ENCODE results near the gene GATM. TPM values are rescaled to one million over a fixed set of nuclear protein-coding genes. Genes with fewer than 3 reads are reported as not detected.

GATM gene
- total RNA-seq, 2 donors from 2014 or later, result 1,064 to 1,447 TPM

DNA sequence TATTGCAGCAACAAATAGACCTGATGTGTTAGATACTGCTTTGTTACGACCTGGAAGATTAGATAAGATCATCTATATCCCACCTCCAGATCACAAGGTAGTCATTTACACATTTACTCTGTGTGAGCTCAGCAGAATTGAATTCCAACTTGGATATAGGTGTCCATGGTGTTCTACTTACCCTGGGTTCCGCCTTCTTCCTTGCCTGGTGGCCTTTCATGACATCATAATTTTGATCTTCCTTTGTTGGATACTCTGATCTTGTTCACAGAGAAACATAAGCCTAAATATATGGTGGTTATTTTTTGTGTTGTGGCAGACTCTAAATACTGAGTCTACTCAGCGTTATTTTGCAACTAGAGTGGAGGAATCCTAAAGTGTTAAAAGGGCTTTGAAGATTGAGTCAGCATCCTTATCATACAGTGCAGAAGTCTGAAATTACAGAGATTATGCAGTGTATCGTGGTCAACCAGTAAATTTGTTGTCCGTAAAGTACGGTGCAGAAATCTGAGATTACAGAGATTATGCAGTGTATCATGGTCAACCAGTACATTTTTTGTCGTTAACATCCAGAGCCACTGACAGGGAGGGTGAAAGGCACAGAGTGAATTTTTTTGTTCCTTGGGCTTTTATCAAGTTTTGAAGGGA lies 39.1 kb upstream of the GATM start:
- H3K4me1 ChIP-seq, result peaks cover 9% of the 10 kb centered on the region
- no peak overlapping the region for H3K4me3 ChIP-seq
- intact Hi-C loops (cut with DNase I), result no loop called here
- WGBS, 2 donors, result 82 to 91% methylated on average over 7 of the region's 7 CpGs
- no peaks in the 10 kb centered on the region for H3K9me3 ChIP-seq
- ATAC-seq, result no peak
- no peaks in the 10 kb centered on the region for H3K27me3 ChIP-seq
- TF ChIP-seq POLR2A (IDR thresholded peaks at IDR 0.05), result no peak
- TF ChIP-seq, protein P1, sequence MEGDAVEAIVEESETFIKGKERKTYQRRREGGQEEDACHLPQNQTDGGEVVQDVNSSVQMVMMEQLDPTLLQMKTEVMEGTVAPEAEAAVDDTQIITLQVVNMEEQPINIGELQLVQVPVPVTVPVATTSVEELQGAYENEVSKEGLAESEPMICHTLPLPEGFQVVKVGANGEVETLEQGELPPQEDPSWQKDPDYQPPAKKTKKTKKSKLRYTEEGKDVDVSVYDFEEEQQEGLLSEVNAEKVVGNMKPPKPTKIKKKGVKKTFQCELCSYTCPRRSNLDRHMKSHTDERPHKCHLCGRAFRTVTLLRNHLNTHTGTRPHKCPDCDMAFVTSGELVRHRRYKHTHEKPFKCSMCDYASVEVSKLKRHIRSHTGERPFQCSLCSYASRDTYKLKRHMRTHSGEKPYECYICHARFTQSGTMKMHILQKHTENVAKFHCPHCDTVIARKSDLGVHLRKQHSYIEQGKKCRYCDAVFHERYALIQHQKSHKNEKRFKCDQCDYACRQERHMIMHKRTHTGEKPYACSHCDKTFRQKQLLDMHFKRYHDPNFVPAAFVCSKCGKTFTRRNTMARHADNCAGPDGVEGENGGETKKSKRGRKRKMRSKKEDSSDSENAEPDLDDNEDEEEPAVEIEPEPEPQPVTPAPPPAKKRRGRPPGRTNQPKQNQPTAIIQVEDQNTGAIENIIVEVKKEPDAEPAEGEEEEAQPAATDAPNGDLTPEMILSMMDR (IDR thresholded peaks at IDR 0.05), result no peak
- no peak for DNase-seq
- peaks cover 5 to 30% of the 10 kb centered on the region in 2 donors for H3K36me3 ChIP-seq (replicated peaks in 1 of 2; ENCODE audit: insufficient read depth in 1 of 2, low read depth in 2 of 2)
- no peak overlapping the region for H3K27ac ChIP-seq

DNA sequence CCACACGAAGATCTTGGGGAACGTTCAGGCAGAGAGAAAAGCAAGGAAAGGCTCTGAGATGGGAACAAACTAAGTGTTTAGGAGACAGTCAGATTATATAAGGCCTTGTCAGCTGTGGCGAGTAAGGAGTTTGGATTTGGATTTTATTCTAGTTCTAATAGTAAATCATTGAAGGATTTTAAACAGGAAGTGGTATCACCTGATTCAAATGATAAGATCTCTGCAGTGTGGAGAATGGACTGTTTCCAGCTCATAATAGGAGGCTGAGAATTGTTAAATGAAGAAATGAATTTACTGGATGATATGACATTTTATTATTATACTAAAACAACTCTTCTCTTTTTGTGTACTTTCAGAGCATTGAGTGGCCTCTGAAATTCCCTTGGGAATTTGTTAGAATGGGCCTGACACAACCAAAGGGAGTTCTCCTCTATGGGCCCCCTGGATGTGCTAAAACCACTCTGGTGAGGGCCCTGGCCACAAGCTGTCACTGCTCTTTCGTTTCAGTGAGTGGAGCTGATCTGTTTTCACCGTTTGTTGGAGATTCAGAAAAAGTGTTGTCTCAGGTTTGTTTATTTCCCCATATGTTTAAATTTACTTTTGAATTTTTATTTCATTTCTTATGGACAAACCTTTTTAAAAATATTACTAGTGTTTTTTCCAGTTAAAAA lies 36.0 kb upstream of the GATM start:
- TF ChIP-seq, protein P1 (IDR thresholded peaks at IDR 0.05), result no peak
- TF ChIP-seq POLR2A (IDR thresholded peaks at IDR 0.05), result no peak
- ATAC-seq (no peak), DNase-seq (no peak)
- intact Hi-C loops (cut with DNase I), result no loop called here
- Histone ChIP-seq H3K27ac (peak overlapping the region in 1 of 4 donors; percentile 0), H3K36me3 (replicated peaks in 1 of 2; ENCODE audit: insufficient read depth in 1 of 2, low read depth in 2 of 2) (peaks cover 12 to 43% of the 10 kb centered on the region in 2 donors), H3K4me3 (no peak overlapping the region), H3K9me3 (no peaks in the 10 kb centered on the region), H3K4me1 (peaks cover 9% of the 10 kb centered on the region), H3K27me3 (no peaks in the 10 kb centered on the region)
- WGBS, 2 donors, result 39 to 54% methylated on average over 5 of the region's 5 CpGs

DNA sequence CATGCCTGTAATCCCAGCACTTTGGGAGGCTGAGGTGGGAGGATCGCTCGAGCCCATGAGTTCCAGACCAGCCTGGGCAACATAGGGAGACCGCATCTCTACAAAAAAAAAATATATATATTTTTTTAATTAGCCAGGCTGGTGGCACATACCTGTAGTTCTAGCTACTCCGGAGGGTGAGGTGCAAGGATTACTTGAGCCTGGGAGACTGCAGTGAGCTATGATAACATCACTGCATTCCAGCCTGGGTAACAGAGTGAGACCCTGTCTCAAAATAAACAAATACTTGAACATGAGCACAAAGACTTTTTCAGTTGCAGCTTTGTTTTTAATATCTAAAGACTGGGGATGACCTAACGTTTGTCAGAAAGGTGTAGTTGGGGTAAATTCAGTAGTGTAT lies 31.3 kb upstream of the GATM start:
- Histone ChIP-seq H3K27ac (no peak overlapping the region), H3K27me3 (no peaks in the 10 kb centered on the region), H3K9me3 (no peaks in the 10 kb centered on the region), H3K36me3 (replicated peaks in 1 of 2; ENCODE audit: insufficient read depth in 1 of 2, low read depth in 2 of 2) (peaks cover 11 to 38% of the 10 kb centered on the region in 2 donors), H3K4me1 (peaks cover 9% of the 10 kb centered on the region), H3K4me3 (no peak overlapping the region)
- WGBS, 2 donors, result 89 to 93% methylated on average over 5 of the region's 5 CpGs
- TF ChIP-seq, protein P1 (IDR thresholded peaks at IDR 0.05), result no peak
- no peak for TF ChIP-seq POLR2A (IDR thresholded peaks at IDR 0.05)
- no peak for DNase-seq
- intact Hi-C loops (cut with DNase I), result no loop called here
- no peak for ATAC-seq

DNA sequence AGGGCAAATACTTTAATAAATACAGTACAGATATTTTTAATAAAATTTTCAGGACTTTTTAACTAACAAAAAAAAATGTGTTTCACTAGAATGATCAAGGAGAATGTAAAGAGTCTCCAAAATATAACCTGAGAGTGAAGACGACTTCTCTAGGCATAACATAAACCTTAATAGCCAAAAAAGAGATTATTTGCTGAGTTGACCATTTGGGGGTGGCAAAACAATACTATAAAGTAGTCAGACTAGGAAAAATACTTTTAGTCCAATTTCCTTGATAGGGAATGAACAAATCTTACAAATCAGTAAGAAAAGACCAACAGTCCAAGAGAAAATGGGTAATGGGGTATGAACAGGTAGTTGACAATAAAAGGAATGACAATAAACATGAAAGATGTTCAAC lies 29.4 kb upstream of the GATM start:
- ATAC-seq, result no peak
- Histone ChIP-seq H3K4me3 (no peak overlapping the region), H3K9me3 (no peaks in the 10 kb centered on the region), H3K27me3 (no peaks in the 10 kb centered on the region), H3K27ac (no peak overlapping the region), H3K4me1 (peaks cover 10% of the 10 kb centered on the region), H3K36me3 (replicated peaks in 1 of 2; ENCODE audit: insufficient read depth in 1 of 2, low read depth in 2 of 2) (peaks cover 11 to 38% of the 10 kb centered on the region in 2 donors)
- WGBS, 2 donors, result 82 to 94% methylated on average over 1 of the region's 1 CpG
- TF ChIP-seq, protein P1 (IDR thresholded peaks at IDR 0.05), result no peak
- TF ChIP-seq POLR2A (IDR thresholded peaks at IDR 0.05), result no peak
- DNase-seq, result no peak
- intact Hi-C loops (cut with DNase I), result no loop called here
